GM06990 (cell line): ENCODE data around the gene CASP7.

Source experiments
- DNase-seq: peaks from one replicate; pipeline ENCODE4 v3.0.0-alpha.2; 2011; ENCODE audit not compliant: insufficient read length; ENCODE audit errors: extremely low read depth
- H3K27me3 ChIP-seq: replicated peaks from 2 replicates; pipeline ENCODE4 v1.6.0; 2011; ENCODE audit warnings: low read length; ENCODE audit not compliant: control insufficient read depth, insufficient read depth
- H3K36me3 ChIP-seq: 2 replicates; pipeline ENCODE4 v1.5.1; 2011; ENCODE audit warnings: low read length; ENCODE audit not compliant: control insufficient read depth, insufficient read depth
- H3K4me3 ChIP-seq: replicated peaks from 2 replicates; pipeline ENCODE4 v1.5.1; 2011; ENCODE audit warnings: low read depth, mild to moderate bottlenecking, control low read depth, low read length
- TF ChIP-seq, protein P1 (sequence below): IDR thresholded peaks from 2 replicates; pipeline ENCODE4 v1.5.1; 2011; ENCODE audit warnings: low read length, control low read depth, mild to moderate bottlenecking, inconsistent platforms; ENCODE audit not compliant: insufficient read depth, poor library complexity, severe bottlenecking

CASP7 gene

GRCh38 chr10:113713640-113713982, 33.9 kb downstream of the CASP7 start:
- TF ChIP-seq, protein P1, sequence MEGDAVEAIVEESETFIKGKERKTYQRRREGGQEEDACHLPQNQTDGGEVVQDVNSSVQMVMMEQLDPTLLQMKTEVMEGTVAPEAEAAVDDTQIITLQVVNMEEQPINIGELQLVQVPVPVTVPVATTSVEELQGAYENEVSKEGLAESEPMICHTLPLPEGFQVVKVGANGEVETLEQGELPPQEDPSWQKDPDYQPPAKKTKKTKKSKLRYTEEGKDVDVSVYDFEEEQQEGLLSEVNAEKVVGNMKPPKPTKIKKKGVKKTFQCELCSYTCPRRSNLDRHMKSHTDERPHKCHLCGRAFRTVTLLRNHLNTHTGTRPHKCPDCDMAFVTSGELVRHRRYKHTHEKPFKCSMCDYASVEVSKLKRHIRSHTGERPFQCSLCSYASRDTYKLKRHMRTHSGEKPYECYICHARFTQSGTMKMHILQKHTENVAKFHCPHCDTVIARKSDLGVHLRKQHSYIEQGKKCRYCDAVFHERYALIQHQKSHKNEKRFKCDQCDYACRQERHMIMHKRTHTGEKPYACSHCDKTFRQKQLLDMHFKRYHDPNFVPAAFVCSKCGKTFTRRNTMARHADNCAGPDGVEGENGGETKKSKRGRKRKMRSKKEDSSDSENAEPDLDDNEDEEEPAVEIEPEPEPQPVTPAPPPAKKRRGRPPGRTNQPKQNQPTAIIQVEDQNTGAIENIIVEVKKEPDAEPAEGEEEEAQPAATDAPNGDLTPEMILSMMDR: no peak
- no peak overlapping the region for H3K4me3 ChIP-seq
- H3K27me3 ChIP-seq: no peaks in the 10 kb centered on the region
- DNase-seq: no peak
- peaks cover 8% of the 10 kb centered on the region for H3K36me3 ChIP-seq

DNA sequence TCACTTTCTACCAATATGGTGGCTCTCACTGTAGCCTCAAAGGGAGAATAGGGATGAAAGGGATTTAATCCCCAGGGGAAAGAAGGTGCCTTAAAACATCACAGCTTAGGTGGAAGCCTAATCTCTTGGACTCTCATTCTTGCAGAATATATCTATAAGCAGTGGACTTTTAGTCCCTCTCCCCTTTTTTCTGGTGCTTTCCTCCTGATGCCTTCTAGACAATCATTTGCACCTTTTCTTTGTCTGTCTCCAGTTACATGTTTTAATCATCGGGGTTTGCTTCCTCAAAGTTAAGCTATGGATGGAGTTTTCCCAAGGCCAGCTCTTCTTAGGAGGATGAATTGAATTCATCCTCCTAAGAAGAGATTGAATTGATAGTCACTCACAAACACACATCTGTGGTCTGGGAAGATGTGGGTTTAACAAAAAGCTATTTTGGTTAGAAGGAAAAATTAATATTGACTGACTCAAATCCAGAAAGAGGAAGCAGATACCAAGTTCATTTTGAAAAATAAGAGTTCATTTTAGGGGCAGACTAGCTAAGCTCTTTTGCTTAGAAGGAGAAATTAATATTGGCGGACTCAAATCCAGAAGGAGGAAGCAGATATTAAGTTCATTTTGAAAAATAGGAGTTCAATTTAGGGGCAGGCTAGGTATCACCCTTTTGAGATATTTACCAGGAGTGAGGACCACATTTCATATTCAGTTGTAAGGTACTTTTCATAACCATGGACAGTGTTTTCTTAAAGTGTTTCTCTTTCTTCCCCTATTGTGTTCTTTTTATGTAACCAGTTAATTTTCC, 36.6 kb downstream of the CASP7 start:
- Histone ChIP-seq H3K4me3 (no peak overlapping the region), H3K36me3 (peaks cover 8% of the 10 kb centered on the region), H3K27me3 (no peaks in the 10 kb centered on the region)
- TF ChIP-seq, protein P1: no peak
- no peak for DNase-seq

- Histone ChIP-seq H3K4me3 (no peak overlapping the region), H3K27me3 (no peaks in the 10 kb centered on the region), H3K36me3 (peaks cover 14% of the 10 kb centered on the region)
- TF ChIP-seq, protein P1: no peak
- DNase-seq: no peak
These were observed 39.5 kb downstream of the CASP7 start for GRCh38 chr10:113718969-113719822.

GRCh38 chr10:113720386-113720785, 40.7 kb downstream of the CASP7 start:
- peaks cover 16% of the 10 kb centered on the region for H3K36me3 ChIP-seq
- no peak for DNase-seq
- TF ChIP-seq, protein P1: no peak

GRCh38 chr10:113732160-113732881, 52.6 kb downstream of the CASP7 start:
- Histone ChIP-seq H3K36me3 (peaks cover 12% of the 10 kb centered on the region), H3K27me3 (no peaks in the 10 kb centered on the region), H3K4me3 (no peak overlapping the region)
- DNase-seq: no peak
- TF ChIP-seq, protein P1: no peak

More at GRCh38 chr10:113720386-113720785, 40.7 kb downstream of the CASP7 start:
- H3K4me3 ChIP-seq: no peak overlapping the region
- H3K27me3 ChIP-seq: no peaks in the 10 kb centered on the region
